A549 (cell line): Measurements from ENCODE around the gene HIVEP3. TPM values are rescaled to one million over a fixed set of nuclear protein-coding genes. Genes with fewer than 3 reads are reported as not detected.
A peak's percentile ranks its signal among the peaks of the same experiment; 100 is the strongest.

ENCODE experiments used
- ATAC-seq, 2 experiments: fragments of 200-7000 bp in 1 of 2; fragments of >200 bp in 1 of 2; cut with Nextera tagmentation in 1 of 2; cut with Tn5 transposase in 1 of 2; 3 replicates each; pipeline versions ENCODE4 v1.8.0 to v1.9.1; 2018 to 2020; ENCODE audit warnings: mild to moderate bottlenecking in 1 of 2, moderate library complexity in 1 of 2
- CTCF ChIA-PET: fragments of 300-600 bp; sonication (Branson Sonifier 250); formaldehyde crosslinking; extraction: SDS; loops from one replicate; lab custom pipeline; 2021; ENCODE audit warnings: antibody characterized with exemption, inconsistent platforms; lab: Yijun Ruan, JAX
- POLR2A ChIA-PET: fragments of 350-600 bp; formaldehyde crosslinking; extraction: SDS; loops from one replicate; lab custom pipeline; 2021; ENCODE audit warnings: antibody characterized with exemption, inconsistent platforms; lab: Yijun Ruan, JAX
- DNase-seq, 2 experiments: peaks; one replicate each; pipeline versions ENCODE4 v3.0.0 to v3.0.0-alpha.2; 2011 to 2016; ENCODE audit warnings: low read depth in 1 of 2, low spot score in 1 of 2
- FAIRE-seq: peaks from 2 replicates; lab custom pipeline; 2011; peaks lifted over from hg19 to GRCh38; lab: Jason Lieb, UNC
- H3K27ac ChIP-seq, 2 experiments: fragments of >200 bp; sonication (Bioruptor Twin); formaldehyde crosslinking; 3 replicates each; pipeline ENCODE4 v1.5.1; 2016 to 2017
- H3K4me1 ChIP-seq: fragments of >200 bp; sonication (Bioruptor Twin); formaldehyde crosslinking; 3 replicates; pipeline ENCODE4 v1.6.1; 2016
- H3K4me2 ChIP-seq: fragments of >200 bp; sonication (Bioruptor Twin); formaldehyde crosslinking; 3 replicates; pipeline ENCODE4 v1.6.1; 2016
- H3K4me3 ChIP-seq: fragments of >200 bp; sonication (Bioruptor Twin); formaldehyde crosslinking; 3 replicates; pipeline ENCODE4 v1.5.1; 2016
- H3K9me3 ChIP-seq: fragments of >200 bp; sonication (Bioruptor Twin); formaldehyde crosslinking; 3 replicates; pipeline ENCODE4 v1.6.1; 2016
- CBX2 ChIP-seq: fragments of 200-600 bp; sonication (generic); IDR thresholded peaks from 2 replicates; pipeline ENCODE4 v1.6.1; 2016; ENCODE audit warnings: low read depth, mild to moderate bottlenecking, borderline replicate concordance
- FOSB ChIP-seq: fragments of 250-450 bp; sonication (Bioruptor Pico); IDR thresholded peaks from 2 replicates; pipeline ENCODE4 v1.5.0; 2020; ENCODE audit warnings: mild to moderate bottlenecking, moderate library complexity
- FOSL2 ChIP-seq, 2 experiments: fragments of 450-650 bp in 1 of 2; fragments of >200 bp in 1 of 2; sonication (Bioruptor Twin) in 1 of 2; formaldehyde crosslinking; IDR thresholded peaks; 2 replicates each; pipeline versions ENCODE4 v1.5.0 to v1.6.1; 2016 to 2020; ENCODE audit warnings: mild to moderate bottlenecking in 1 of 2, moderate library complexity in 1 of 2
- GATA3 ChIP-seq: IDR thresholded peaks from 2 replicates; pipeline ENCODE4 v1.6.1; 2012; ENCODE audit warnings: borderline replicate concordance
- HEYL ChIP-seq: fragments of 250-450 bp; sonication (Bioruptor Pico); IDR thresholded peaks from 2 replicates; pipeline ENCODE4 v1.8.0; 2021; ENCODE audit warnings: mild to moderate bottlenecking, moderate library complexity
- JUNB ChIP-seq: fragments of >200 bp; sonication (Bioruptor Twin); formaldehyde crosslinking; IDR thresholded peaks from 2 replicates; pipeline ENCODE4 v1.6.1; 2016
- KDM1A ChIP-seq: fragments of 200-600 bp; sonication (generic); IDR thresholded peaks from 2 replicates; pipeline ENCODE4 v1.6.1; 2016; ENCODE audit warnings: low read depth, mild to moderate bottlenecking
- MAZ ChIP-seq: fragments of 150-350 bp; IDR thresholded peaks from 2 replicates; pipeline ENCODE4 v1.6.1; 2014; ENCODE audit warnings: antibody characterized with exemption, low read depth, low read length, borderline replicate concordance
- NFE2L2 ChIP-seq: fragments of 150-350 bp; conservative IDR thresholded peaks from 2 replicates; pipeline ENCODE4 v1.6.1; 2014; ENCODE audit warnings: low read length
- RCOR1 ChIP-seq: fragments of 150-350 bp; IDR thresholded peaks from 2 replicates; pipeline ENCODE4 v1.6.1; 2014; ENCODE audit warnings: antibody characterized with exemption, low read length, low read depth
- TFCP2L1 ChIP-seq: fragments of 250-450 bp; sonication (Bioruptor Pico); IDR thresholded peaks from 2 replicates; pipeline ENCODE4 v1.5.0; 2021; ENCODE audit warnings: mild to moderate bottlenecking
- WGBS: methylation state at CpG from one replicate; pipeline ENCODE4 v1.1.6; 2017; ENCODE audit errors: missing lambda C conversion rate; 5-methylcytosine and 5-hydroxymethylcytosine counted together
- polyA plus RNA-seq, 4 experiments: library from polyadenylated mRNA; depleted of rRNA in 3 of 4; stranded (reverse); fragments of >200 nt; fragmentation: RNase III in 1 of 4; extraction: RNeasy Plus Mini Kit Qiagen cat#74134 plus additional on column Dnase treatment in 1 of 4; gene quantifications; 2 replicates in 3 of 4; 3 replicates in 1 of 4; pipeline ENCODE4 v1.2.3, GENCODE V29; 2011 to 2017
- TF ChIP-seq, protein P1 (sequence below): IDR thresholded peaks from 2 replicates; pipeline ENCODE4 v1.6.1; 2012; ENCODE audit warnings: low read depth, borderline replicate concordance
- TF ChIP-seq, protein P2 (sequence below): fragments of >200 bp; sonication (Bioruptor Twin); formaldehyde crosslinking; IDR thresholded peaks from 3 replicates; pipeline ENCODE4 v1.5.1; 2016
- TF ChIP-seq, protein P3 (sequence below): IDR thresholded peaks from 2 replicates; pipeline ENCODE4 v1.6.1; 2012
- TF ChIP-seq, protein P4 (sequence below): fragments of 450-650 bp; IDR thresholded peaks from 2 replicates; pipeline ENCODE4 v1.6.1; 2014; ENCODE audit warnings: antibody characterized with exemption

HIVEP3 gene
- polyA plus RNA-seq, 2 of the 4 experiments (the other 2 are of a cell fraction), result 1.5 to 2.0 TPM

DNA sequence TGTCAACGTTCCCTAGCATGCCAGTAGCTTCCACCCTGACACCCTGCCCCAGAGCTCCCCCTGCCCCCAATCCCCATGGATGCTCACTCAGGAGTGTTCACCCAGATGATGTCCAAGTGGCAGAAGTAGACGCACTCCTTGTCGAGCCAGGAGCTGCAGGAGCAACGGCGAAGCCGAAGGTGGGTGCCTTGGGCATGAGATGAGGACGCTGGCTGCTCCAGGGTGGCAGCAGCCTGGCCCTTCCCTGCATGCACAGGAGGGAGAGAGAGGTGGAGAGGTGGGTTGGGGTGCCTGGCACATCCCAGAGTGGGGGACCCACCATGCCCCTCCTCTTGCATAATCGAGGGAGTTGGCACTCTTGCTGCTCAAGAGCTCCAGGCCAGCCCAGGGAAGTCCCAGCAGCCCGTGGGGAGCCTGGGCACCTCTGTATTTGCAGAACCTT is 434.7 kb downstream of the HIVEP3 start:
- H3K9me3 ChIP-seq, result no peaks in the 10 kb centered on the region

DNA sequence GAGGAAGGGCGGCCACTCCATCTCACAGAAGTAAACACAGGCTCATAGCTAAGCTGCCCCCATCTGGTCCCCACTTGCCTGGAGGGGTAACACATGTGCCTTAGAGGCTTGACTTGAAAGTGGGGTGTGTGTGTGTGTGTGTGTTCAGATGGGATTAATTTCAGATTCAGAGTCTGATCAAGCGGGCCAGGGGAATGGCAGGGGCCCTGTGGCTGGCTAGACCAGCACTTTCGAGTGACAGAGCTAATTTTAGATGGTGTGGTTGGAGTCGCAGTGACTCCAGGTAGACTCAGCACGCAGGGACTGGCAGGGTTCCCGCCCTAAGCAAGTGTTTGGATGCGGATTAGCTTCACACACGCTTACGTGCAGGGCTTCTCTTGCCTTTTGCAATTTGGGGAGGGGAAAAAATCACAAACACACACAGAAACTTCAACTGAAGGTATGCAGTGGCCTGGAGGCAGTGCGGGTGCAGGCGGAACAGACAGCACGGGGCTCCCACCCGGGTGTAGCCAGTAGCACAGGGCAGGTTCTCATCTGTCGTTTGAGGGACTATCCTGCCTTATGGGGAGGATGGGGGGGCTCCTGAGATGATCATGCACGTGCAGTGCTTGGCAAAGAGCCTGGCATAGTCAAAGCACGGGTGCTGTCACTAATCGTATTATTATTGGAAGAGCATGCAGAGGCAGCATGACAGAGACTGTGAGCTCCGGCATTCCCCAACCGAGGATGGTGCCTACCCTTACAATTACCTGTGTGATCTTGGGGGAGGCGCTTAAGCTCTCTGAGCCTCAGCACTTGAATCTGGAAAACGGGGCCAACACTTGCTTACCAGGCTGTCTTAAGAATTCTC is 435.5 kb downstream of the HIVEP3 start:
- ATAC-seq (no peak), FAIRE-seq (no peak), DNase-seq (no peak)
- Histone ChIP-seq H3K4me2 (peak overlapping the region; percentile 76), H3K4me1 (peaks cover 66% of the 10 kb centered on the region), H3K4me3 (no peak overlapping the region), H3K9me3 (no peaks in the 10 kb centered on the region), H3K27ac (peak overlapping the region; percentile 79 to 93)
- 85% methylated on average over 21 of the region's 21 CpGs for WGBS
- ChIA-PET POLR2A (no interaction called here), CTCF (interaction anchor here (1.0 to 5.2 kb wide), 11 partner anchors 8 to 51 kb away, joined by 3 to 45 read pairs (median 4); no protein-coding TSS in a partner anchor)
- TF ChIP-seq CBX2, result no peak
- no peak for TF ChIP-seq TFCP2L1 (CRISPR knock-in tag)
- no peak for TF ChIP-seq JUNB

More for the DNA sequence above, 434.7 kb downstream of the HIVEP3 start:
- WGBS, result 30% methylated on average over 2 of the region's 9 CpGs
- H3K4me3 ChIP-seq, result peak overlapping the region; percentile 9; the same call in 1 of the 3 replicates
- ChIA-PET POLR2A (interaction anchor here (0.7 kb wide), 1 partner anchor 9 kb away, joined by 3 read pairs; no protein-coding TSS in a partner anchor), CTCF (interaction anchor here (0.6 to 5.2 kb wide), 10 partner anchors 8 to 456 kb away, joined by 3 to 45 read pairs (median 4); no protein-coding TSS in a partner anchor)
- peak; percentile 1 to 11; a peak in 4 of 6 replicates for ATAC-seq
- peak overlapping the region; percentile 79 to 93 for H3K27ac ChIP-seq
- FAIRE-seq, result no peak
- DNase-seq, result no peak
- peak overlapping the region; percentile 76 for H3K4me2 ChIP-seq
- no peak for TF ChIP-seq NFE2L2
- H3K4me1 ChIP-seq, result peaks cover 72% of the 10 kb centered on the region

DNA sequence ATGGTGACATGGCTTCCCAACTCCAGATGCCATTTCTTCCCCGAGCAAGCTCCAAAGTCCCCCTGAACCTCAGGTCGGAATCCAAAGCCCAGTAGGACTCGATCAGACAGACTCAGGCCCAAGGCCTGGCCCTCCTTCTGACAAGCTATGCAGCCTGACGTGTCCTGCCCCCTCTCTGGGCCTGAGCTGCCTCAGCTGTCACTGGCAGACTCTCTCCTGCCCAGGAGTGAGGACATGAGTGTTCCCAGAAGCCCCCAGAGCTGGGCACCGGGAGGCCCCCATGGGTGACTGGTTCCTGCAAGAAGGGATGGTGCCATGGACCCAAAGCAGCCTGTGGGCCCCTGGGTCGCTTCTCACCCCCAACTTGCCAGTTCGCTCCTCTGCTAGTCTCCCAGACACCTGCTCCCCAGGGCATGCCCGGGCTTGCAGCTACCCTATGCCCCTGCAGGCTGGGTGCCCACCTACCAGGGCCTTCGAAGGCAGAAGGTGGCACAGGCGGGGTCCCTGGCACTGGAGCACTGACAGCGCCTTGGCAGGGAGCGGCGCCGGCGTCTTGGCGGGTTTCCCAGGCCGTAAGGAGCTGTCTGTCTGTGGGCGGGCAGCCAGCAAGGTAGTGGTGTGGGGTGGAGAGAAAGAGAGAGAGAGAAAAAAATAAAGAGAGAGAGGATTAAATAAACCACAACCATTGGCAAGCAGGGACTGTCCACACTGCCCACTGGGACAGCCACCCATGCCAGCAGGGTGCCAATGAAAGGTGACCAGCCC is 436.5 kb downstream of the HIVEP3 start:
- no peak for DNase-seq
- ChIA-PET POLR2A (no interaction called here), CTCF (interaction anchor here (1.5 to 5.2 kb wide), 6 partner anchors 12 to 50 kb away, joined by 3 to 45 read pairs (median 4); no protein-coding TSS in a partner anchor)
- Histone ChIP-seq H3K4me1 (peaks cover 55% of the 10 kb centered on the region), H3K27ac (peak overlapping the region; percentile 73 to 93), H3K4me3 (no peak overlapping the region), H3K9me3 (no peaks in the 10 kb centered on the region), H3K4me2 (peak overlapping the region; percentile 76)
- TF ChIP-seq, protein P1, sequence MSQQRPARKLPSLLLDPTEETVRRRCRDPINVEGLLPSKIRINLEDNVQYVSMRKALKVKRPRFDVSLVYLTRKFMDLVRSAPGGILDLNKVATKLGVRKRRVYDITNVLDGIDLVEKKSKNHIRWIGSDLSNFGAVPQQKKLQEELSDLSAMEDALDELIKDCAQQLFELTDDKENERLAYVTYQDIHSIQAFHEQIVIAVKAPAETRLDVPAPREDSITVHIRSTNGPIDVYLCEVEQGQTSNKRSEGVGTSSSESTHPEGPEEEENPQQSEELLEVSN, result no peak
- TF ChIP-seq FOSL2 (IDR thresholded peaks at IDR 0.05) (no peak), FOSL2 (CRISPR knock-in tag; IDR thresholded peaks at IDR 0.05) (no peak)
- TF ChIP-seq, protein P2, sequence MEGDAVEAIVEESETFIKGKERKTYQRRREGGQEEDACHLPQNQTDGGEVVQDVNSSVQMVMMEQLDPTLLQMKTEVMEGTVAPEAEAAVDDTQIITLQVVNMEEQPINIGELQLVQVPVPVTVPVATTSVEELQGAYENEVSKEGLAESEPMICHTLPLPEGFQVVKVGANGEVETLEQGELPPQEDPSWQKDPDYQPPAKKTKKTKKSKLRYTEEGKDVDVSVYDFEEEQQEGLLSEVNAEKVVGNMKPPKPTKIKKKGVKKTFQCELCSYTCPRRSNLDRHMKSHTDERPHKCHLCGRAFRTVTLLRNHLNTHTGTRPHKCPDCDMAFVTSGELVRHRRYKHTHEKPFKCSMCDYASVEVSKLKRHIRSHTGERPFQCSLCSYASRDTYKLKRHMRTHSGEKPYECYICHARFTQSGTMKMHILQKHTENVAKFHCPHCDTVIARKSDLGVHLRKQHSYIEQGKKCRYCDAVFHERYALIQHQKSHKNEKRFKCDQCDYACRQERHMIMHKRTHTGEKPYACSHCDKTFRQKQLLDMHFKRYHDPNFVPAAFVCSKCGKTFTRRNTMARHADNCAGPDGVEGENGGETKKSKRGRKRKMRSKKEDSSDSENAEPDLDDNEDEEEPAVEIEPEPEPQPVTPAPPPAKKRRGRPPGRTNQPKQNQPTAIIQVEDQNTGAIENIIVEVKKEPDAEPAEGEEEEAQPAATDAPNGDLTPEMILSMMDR, result no peak
- 37% methylated on average over 9 of the region's 18 CpGs for WGBS
- FAIRE-seq, result no peak
- no peak for ATAC-seq

DNA sequence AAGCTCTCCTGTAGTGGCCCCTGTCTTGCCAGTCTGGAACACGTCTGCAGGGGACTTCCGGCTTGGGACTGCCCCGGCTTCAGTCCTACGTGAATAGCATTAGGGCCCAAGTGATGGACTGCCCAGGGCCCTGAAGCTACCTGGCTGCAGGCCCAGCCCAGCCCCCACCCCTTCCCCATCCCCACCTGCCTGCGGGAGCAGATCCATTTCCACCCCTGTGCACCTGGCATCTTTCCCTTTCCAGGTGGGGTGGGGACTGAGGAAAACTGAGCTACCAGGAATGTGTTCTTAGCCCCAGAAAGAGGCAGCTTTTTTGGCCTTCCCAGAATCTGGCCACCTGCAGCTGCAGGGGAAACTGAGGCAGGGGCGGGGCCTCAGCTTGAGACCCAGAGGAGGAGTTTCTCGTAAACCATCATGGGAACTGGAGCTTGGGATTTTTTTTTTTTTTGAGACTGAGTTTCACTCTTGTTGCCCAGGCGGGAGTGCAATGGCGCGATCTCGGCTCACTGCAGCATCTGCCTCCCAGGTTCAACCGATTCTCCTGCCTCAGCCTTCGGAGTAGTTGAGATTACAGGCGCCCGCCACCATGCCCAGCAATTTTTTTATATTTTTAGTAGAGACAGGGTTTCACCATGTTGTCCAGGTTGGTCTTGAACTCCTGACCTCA is 437.5 kb downstream of the HIVEP3 start:
- ChIA-PET CTCF (interaction anchor here (5.2 kb wide), 1 partner anchor 13 kb away, joined by 45 read pairs; no protein-coding TSS in a partner anchor), POLR2A (interaction anchor here (1.1 kb wide), 1 partner anchor 10 kb away, joined by 3 read pairs; no protein-coding TSS in a partner anchor)
- TF ChIP-seq MAZ (no peak), GATA3 (no peak), FOSB (CRISPR knock-in tag) (no peak), HEYL (no peak), RCOR1 (no peak), KDM1A (no peak)
- TF ChIP-seq, protein P3, sequence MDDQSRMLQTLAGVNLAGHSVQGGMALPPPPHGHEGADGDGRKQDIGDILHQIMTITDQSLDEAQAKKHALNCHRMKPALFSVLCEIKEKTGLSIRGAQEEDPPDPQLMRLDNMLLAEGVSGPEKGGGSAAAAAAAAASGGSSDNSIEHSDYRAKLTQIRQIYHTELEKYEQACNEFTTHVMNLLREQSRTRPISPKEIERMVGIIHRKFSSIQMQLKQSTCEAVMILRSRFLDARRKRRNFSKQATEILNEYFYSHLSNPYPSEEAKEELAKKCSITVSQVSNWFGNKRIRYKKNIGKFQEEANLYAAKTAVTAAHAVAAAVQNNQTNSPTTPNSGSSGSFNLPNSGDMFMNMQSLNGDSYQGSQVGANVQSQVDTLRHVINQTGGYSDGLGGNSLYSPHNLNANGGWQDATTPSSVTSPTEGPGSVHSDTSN, result no peak
- TF ChIP-seq, protein P4, sequence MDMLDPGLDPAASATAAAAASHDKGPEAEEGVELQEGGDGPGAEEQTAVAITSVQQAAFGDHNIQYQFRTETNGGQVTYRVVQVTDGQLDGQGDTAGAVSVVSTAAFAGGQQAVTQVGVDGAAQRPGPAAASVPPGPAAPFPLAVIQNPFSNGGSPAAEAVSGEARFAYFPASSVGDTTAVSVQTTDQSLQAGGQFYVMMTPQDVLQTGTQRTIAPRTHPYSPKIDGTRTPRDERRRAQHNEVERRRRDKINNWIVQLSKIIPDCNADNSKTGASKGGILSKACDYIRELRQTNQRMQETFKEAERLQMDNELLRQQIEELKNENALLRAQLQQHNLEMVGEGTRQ, result no peak
- TF ChIP-seq, protein P1, result no peak
- TF ChIP-seq, protein P2, result no peak

More for the DNA sequence above, 437.5 kb downstream of the HIVEP3 start:
- Histone ChIP-seq H3K4me2 (no peak overlapping the region), H3K27ac (peak overlapping the region in 1 of 2 experiments; percentile 93; a peak in 3 of 6 replicates), H3K4me1 (peaks cover 50% of the 10 kb centered on the region), H3K9me3 (no peaks in the 10 kb centered on the region), H3K4me3 (no peak overlapping the region)
- WGBS, result 95% methylated on average over 10 of the region's 15 CpGs
- ATAC-seq (no peak), DNase-seq (no peak), FAIRE-seq (no peak)
